Tibial nerve (tissue), 4 donors: Measurements from ENCODE around the gene NR4A3.
A peak's percentile ranks its signal among the peaks of the same experiment; 100 is the strongest.

Experiments used
- EP300 ChIP-seq, 2 donors: sonication (generic); formaldehyde crosslinking; IDR thresholded peaks; one replicate each; pipeline ENCODE4 v1.6.1; 2017; ENCODE audit warnings: antibody characterized with exemption in 2 of 2, mild to moderate bottlenecking in 1 of 2
- POLR2A ChIP-seq, 2 donors: fragments of 450-650 bp; IDR thresholded peaks; one replicate each; pipeline ENCODE4 v1.6.1; 2017; ENCODE audit warnings: antibody characterized with exemption in 2 of 2, mild to moderate bottlenecking in 2 of 2, moderate library complexity in 2 of 2
- TF ChIP-seq, protein P1 (sequence below), 5 experiments: fragments of 200-600 bp in 3 of 5; fragments of 450-650 bp in 2 of 5; sonication (generic) in 3 of 5; IDR thresholded peaks; one replicate each; pipeline ENCODE4 v1.5.1; 2016 to 2019; ENCODE audit warnings: antibody characterized with exemption in 5 of 5, mild to moderate bottlenecking in 3 of 5, moderate library complexity in 2 of 5

DNA sequence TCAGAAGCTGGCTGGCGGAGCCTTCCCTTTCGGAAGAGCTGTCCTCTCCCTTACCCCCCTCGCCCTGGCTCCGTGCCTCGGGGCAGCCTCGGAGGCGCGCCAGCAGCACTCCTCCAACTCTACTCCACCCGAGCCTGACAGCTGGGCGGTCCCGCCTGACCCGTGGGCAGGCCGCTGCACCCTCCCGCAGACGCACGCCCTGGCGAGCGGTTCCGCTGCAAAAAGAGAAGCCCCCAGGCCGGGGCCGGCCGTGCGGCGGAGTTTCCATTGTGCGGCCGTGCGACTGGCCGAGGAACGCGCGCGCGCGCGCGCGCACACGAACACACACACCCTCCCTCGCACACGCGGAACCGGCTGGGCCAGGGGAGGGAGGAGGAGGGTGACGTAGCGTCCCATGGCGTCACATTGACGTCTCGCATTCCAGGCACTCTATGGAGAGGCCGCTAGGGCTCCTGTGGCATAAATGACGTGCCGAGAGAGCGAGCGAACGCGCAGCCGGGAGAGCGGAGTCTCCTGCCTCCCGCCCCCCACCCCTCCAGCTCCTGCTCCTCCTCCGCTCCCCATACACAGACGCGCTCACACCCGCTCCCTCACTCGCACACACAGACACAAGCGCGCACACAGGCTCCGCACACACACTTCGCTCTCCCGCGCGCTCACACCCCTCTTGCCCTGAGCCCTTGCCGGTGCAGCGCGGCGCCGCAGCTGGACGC is at the start of gene NR4A3:
- TF ChIP-seq, protein P1, sequence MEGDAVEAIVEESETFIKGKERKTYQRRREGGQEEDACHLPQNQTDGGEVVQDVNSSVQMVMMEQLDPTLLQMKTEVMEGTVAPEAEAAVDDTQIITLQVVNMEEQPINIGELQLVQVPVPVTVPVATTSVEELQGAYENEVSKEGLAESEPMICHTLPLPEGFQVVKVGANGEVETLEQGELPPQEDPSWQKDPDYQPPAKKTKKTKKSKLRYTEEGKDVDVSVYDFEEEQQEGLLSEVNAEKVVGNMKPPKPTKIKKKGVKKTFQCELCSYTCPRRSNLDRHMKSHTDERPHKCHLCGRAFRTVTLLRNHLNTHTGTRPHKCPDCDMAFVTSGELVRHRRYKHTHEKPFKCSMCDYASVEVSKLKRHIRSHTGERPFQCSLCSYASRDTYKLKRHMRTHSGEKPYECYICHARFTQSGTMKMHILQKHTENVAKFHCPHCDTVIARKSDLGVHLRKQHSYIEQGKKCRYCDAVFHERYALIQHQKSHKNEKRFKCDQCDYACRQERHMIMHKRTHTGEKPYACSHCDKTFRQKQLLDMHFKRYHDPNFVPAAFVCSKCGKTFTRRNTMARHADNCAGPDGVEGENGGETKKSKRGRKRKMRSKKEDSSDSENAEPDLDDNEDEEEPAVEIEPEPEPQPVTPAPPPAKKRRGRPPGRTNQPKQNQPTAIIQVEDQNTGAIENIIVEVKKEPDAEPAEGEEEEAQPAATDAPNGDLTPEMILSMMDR (IDR thresholded peaks at IDR 0.05): peak in 4 of 5 experiments; percentile 9 to 89 (median 49)
- TF ChIP-seq EP300 (IDR thresholded peaks at IDR 0.05) (peak; percentile 94 to 97), POLR2A (IDR thresholded peaks at IDR 0.05) (peak; percentile 51 to 88)
